ENCODE results near the gene USP22. TPM values are rescaled to one million over a fixed set of nuclear protein-coding genes. Genes with fewer than 3 reads are reported as not detected.
A peak's percentile ranks its signal among the peaks of the same experiment; 100 is the strongest.

USP22 gene
- polyA plus RNA-seq, 1 donor from 2014 or later = 43.2 TPM

DNA sequence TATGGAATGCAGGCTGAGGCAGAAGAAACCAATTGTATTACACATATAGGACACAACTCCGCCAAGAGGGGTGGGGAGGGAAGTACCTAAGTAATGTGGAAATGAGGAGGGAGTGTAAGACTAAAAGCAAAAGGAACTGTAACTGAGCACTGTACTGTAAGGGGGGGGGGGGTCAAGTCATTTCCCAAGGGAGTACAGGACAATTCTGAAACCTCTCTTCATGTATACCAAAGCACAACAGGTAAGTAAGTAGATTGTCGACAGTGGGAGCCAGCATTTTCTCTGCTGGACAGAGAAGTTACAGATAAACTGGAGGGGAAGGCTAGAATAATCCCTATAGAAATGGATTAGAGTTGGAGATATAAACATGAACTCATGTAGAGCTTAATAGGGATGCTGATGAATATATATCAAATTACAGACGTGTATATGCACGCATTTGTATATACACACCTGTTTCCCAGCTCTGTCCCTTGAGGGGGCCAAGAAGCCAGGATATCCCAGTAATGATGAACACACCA is 6.4 kb downstream of the USP22 start:
- Mint-ChIP-seq H3K4me3 (peak overlapping the region in 3 of 4 donors; percentile 36 to 81 (median 78)), H3K27me3 (no peaks in the 10 kb centered on the region), H3K27ac (peak overlapping the region; percentile 9 to 55 (median 12)), H3K9me3 (no peaks in the 10 kb centered on the region), H3K4me1 (peaks cover 49 to 67% (median 62%) of the 10 kb centered on the region in 3 donors), H3K36me3 (no peaks in the 10 kb centered on the region)

DNA sequence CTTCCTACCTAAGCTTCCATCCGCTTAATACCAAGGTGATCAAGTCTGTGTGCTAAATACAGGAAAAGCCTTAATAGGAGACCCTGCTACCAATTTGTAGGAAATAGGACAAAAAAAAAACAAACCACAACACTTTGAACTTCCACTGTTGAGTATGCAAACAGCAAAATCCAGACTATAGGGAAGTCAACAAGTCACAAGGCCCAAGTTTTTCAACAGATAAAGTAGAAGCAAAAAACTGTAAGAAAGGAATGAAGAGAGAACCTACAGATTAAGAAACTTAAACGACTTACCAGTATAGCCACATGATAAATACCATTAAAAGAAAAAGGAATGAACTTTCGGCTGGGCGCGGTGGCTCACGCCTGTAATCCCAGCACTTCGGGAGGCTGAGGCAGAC is 7.4 kb downstream of the USP22 start:
- Mint-ChIP-seq H3K27ac (peak overlapping the region; percentile 78 to 82 (median 80)), H3K27me3 (no peaks in the 10 kb centered on the region), H3K36me3 (no peaks in the 10 kb centered on the region), H3K4me3 (peak overlapping the region; percentile 16 to 94 (median 58)), H3K4me1 (peaks cover 44 to 68% (median 66%) of the 10 kb centered on the region in 3 donors), H3K9me3 (no peaks in the 10 kb centered on the region)

DNA sequence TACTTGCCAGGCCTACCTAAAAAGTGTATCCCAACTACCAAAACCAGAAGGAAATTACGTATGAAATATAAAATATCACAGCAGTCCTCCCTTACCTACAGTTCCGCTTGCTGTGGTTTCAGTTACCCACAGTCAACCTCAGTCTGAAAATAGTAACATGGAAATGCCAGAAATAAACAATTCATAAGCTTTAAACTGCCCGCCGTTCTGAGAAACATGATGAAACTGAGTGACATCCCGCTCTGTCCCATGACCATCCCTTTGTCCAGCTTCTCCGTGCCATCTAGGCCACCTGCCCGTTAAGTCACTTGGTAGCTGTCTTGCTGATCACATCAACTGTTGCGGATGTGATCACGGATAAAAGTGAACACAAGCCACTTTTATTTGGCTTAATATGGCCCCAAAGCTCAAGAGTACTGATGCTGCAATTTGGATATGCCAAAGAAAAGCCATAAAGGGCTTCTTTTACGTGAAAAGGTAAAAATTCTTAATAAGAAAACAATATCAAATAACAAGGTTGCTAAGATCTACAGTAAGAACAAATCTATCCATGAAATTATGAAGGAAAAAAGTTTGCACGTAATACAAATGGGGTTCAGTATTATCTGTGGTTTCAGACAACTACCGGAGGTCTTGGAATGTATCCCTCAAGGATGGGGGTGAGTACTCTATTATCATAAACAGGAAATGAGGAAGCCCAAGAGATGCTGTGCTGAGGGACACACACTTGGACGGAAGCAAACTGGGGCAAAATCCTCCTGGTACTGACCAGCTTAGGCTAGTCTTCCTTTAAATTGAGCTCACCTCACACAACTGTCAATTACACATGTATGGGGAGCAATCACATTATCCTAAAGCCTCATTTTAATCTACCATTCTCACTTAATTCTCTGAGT is 8.2 kb downstream of the USP22 start:
- H3K4me3 Mint-ChIP-seq = peak overlapping the region; percentile 36 to 94 (median 74)
- H3K27ac Mint-ChIP-seq = peak overlapping the region; percentile 78 to 82 (median 78)
- no peaks in the 10 kb centered on the region for H3K36me3 Mint-ChIP-seq
- H3K4me1 Mint-ChIP-seq = peaks cover 46 to 69% (median 69%) of the 10 kb centered on the region in 3 donors
- H3K9me3 Mint-ChIP-seq = no peaks in the 10 kb centered on the region
- no peaks in the 10 kb centered on the region for H3K27me3 Mint-ChIP-seq

DNA sequence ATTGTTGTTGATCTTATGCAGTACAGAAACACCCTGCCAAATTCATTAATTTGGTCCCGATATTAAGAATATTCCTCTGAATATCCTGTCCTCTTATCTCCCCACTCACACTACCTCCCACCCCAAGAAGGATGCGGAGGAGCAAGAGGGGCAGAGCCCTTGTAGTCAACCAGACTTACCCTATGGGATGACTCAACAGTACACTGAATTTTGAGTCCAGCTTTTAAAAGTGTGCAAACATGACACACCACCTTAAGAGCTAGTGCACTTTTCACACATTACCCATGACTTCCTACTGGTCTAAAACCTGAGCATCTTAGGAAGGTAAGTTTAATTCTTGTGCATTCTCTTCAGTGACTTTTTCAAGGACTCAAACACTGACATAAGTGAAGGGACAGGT is 9.5 kb downstream of the USP22 start:
- Mint-ChIP-seq H3K27ac (peak overlapping the region in 1 of 3 donors; percentile 9), H3K4me1 (peaks cover 54 to 77% (median 76%) of the 10 kb centered on the region in 3 donors), H3K27me3 (no peaks in the 10 kb centered on the region), H3K36me3 (no peaks in the 10 kb centered on the region), H3K9me3 (no peaks in the 10 kb centered on the region), H3K4me3 (peak overlapping the region in 2 of 4 donors; percentile 56 to 74)

DNA sequence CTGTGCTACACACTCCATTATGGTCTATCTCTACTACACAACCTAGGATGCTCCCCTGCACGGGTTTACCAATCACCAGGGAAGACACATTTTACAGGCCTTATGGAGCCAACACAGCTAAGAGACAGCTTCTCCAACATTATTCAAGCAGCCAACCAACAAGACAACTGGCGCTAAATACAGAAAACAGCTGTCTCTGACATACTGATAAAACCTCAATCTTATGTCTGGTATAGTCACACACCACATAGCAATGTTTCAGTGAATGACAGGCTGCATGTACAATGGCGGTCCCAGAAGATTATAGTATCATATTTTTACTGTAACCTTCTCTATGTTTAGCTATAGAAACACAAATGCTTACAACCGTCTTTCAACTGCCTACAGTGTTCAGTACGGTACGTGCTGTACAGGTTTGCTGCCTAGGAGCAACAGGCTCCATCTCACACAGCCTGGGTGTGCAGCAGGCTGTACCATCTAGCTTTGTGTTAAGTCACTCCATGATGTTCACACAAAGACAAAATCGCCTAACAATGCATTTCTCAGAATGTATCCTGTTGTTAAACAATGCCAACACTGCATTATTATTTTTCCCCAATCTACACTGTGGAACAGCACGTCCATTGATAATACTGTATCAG is 10.9 kb downstream of the USP22 start:
- Mint-ChIP-seq H3K27ac (no peak overlapping the region), H3K4me1 (peaks cover 45 to 70% (median 67%) of the 10 kb centered on the region in 3 donors), H3K36me3 (no peaks in the 10 kb centered on the region), H3K9me3 (no peaks in the 10 kb centered on the region), H3K27me3 (no peaks in the 10 kb centered on the region), H3K4me3 (peak overlapping the region in 1 of 4 donors; percentile 45)

DNA sequence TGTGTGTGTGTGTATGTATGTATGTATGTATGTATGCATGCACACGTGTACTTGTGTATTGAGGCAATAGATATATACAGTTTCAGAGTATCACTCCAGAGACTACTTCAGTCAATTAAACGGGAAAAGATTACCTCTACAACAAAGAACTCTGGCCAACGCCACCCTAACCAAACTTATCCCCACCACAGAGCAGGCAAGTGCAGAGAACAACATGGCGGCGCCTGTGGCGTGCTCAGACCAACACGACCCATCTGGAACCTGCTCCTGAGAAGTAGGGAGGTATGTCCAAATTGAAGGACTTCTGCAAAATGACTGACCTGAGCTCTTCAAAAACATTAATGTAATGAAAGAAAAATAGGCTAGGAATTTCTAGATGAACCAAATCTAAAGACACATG is 12.4 kb downstream of the USP22 start:
- Mint-ChIP-seq H3K27ac (no peak overlapping the region), H3K9me3 (no peaks in the 10 kb centered on the region), H3K36me3 (no peaks in the 10 kb centered on the region), H3K4me3 (peak overlapping the region in 1 of 4 donors; percentile 13), H3K4me1 (peaks cover 35 to 61% (median 58%) of the 10 kb centered on the region in 3 donors), H3K27me3 (no peaks in the 10 kb centered on the region)

DNA sequence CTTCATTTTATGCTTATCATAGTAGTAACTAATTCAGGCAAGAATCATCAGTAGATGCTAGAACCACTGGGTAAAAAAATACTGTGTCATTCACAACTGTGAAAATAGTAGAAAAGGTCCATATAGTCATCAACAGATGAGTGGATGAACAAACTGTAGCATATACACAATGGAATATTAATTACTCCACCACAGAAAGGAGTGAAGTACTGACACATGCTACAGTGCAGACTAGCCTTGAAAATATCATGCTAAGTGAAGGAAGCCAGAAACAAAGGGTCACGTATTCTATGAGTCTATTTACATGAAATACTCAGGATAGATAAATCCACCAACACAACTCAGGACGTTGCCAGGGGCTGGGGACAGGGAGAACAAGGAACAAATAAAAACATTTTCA is 13.3 kb downstream of the USP22 start:
- H3K36me3 Mint-ChIP-seq = peaks cover 2% of the 10 kb centered on the region
- H3K27me3 Mint-ChIP-seq = no peaks in the 10 kb centered on the region
- peak overlapping the region in 1 of 3 donors; percentile 72 for H3K27ac Mint-ChIP-seq
- peaks cover 30 to 58% (median 53%) of the 10 kb centered on the region in 3 donors for H3K4me1 Mint-ChIP-seq
- H3K4me3 Mint-ChIP-seq = peak overlapping the region in 1 of 4 donors; percentile 60
- H3K9me3 Mint-ChIP-seq = no peaks in the 10 kb centered on the region

DNA sequence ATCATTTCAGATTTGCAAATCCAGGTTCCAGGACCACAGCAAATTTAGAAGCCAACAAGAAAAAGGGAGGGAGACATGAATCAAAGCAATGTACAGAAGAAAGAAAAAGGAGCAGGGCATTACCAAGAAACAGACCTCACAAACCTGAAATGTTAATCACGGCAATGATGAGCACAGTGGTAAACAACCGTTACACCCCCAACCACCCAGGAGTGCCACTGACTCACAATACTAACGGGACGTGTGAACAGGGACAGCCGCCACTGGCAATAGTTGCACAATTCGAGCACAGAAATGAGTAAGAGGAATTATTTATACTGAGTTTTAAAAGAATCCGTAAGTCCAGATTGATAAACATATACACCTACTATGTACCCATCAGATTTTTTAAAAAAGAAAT is 13.8 kb downstream of the USP22 start:
- H3K4me1 Mint-ChIP-seq = peaks cover 30 to 58% (median 52%) of the 10 kb centered on the region in 3 donors
- no peaks in the 10 kb centered on the region for H3K27me3 Mint-ChIP-seq
- H3K9me3 Mint-ChIP-seq = no peaks in the 10 kb centered on the region
- H3K27ac Mint-ChIP-seq = no peak overlapping the region
- H3K36me3 Mint-ChIP-seq = peaks cover 2% of the 10 kb centered on the region
- H3K4me3 Mint-ChIP-seq = no peak overlapping the region

DNA sequence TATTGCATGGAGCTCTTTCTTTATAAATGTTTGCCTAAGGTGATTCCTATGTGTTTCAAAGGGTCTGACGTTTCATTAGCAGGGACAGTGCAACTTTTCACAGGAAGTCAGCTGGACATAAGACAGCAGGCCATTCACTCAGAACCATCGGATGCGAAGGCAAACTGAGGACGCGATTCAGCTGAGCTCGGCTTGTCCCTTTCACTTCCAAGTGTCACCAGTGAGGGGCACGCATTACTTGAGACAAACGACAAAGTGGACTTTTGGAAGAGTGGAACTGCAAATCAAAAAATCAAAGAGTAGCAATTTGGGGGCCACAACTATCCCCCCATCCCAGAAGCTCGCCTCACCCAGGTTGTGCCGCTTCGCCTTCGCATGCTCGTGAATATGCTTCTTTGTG is 14.6 kb downstream of the USP22 start:
- H3K4me3 Mint-ChIP-seq = no peak overlapping the region
- peaks cover 2% of the 10 kb centered on the region for H3K36me3 Mint-ChIP-seq
- H3K4me1 Mint-ChIP-seq = peaks cover 30 to 57% (median 49%) of the 10 kb centered on the region in 3 donors
- no peaks in the 10 kb centered on the region for H3K27me3 Mint-ChIP-seq
- H3K9me3 Mint-ChIP-seq = no peaks in the 10 kb centered on the region
- peak overlapping the region in 1 of 3 donors; percentile 6 for H3K27ac Mint-ChIP-seq

DNA sequence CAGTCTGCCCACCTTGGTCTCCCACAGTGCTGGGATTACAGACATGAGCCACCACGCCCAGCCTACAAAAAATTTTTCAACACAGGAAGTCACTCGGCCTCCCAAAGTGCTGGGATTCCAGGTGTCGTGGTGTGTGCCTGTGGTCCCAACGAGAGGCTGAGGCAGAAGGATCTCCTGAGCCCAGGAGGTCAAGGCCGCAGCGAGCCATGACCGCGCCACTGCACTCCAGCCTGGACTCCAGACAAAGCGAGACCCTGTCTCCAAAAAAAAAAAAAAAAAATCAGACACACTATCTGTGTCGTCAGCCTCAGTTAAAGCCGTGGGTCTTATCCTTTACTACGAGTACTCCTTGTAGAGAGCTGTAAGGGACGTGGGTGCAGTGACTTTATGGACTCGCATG is 15.8 kb downstream of the USP22 start:
- Mint-ChIP-seq H3K4me3 (no peak overlapping the region), H3K9me3 (no peaks in the 10 kb centered on the region), H3K36me3 (peaks cover 4% of the 10 kb centered on the region), H3K27me3 (no peaks in the 10 kb centered on the region), H3K4me1 (peaks cover 30 to 54% (median 48%) of the 10 kb centered on the region in 3 donors), H3K27ac (peak overlapping the region in 1 of 3 donors; percentile 31)

DNA sequence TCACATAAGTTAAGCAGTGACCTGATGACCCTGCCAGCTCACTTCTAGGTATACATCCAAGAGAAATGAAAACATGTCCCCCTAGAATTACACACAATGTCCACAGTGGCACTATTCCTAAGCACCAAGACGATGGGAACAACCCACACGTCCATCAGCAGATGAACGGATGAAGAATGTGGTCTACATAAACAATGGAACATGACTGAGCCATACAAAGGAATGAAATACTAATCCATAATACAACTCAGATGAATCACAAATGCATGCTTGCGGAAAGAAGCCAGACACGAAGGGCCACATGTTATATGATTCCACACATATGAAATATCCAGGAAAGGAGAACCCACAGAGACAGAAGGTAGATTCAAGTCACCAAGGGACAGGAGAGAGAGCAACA is 17.4 kb downstream of the USP22 start:
- Mint-ChIP-seq H3K4me1 (peaks cover 32 to 54% (median 52%) of the 10 kb centered on the region in 3 donors), H3K27ac (no peak overlapping the region), H3K27me3 (no peaks in the 10 kb centered on the region), H3K9me3 (no peaks in the 10 kb centered on the region), H3K36me3 (peaks cover 4% of the 10 kb centered on the region), H3K4me3 (peak overlapping the region in 1 of 4 donors; percentile 19)

DNA sequence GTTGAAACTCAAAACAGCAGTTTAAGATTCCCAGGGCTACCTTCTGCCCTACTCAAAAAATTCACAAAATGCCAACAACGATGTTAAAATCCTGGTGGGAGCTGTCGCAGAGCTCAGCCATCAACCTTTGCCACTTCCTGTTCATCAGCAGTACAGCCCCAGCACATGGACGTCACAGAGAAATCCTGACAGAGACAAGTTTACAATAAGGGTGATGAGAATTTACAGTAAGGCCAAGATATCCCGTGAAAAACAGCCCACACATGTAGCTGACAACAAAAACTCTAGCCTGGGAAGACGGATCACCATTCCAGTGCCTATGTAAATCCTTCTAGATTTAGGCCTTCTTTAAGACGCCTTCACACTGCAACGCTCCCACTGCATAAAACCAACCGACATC is 18.8 kb downstream of the USP22 start:
- H3K36me3 Mint-ChIP-seq = peaks cover 4% of the 10 kb centered on the region

DNA sequence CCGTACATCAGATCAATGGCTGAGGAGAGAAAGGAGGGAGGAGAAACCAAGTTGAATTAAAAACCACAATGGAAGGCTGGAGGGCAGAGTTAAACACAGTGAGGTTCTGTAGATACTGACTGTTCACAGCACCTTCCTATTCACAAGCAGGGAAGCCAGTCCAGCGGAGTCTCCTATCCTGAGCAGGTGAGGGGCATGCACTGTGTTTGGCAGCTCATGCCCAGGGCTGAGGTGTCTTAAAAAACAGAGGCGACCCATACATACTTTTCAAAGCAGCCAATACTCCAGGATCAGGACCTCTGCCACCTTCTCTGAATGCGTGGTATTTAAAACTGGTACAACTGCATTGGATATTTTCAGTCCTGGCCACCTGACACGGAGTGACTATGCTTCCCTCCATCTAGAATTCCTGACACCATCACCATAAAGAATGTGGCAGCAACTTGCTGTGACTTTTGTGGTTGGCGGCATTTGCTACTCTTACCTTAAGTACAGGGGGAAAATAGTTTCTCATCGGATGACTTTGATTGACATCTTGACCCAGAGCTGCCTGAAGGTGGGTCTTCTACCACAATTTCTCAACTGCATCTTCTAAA is 21.5 kb downstream of the USP22 start:
- Mint-ChIP-seq H3K27me3 (no peaks in the 10 kb centered on the region), H3K4me3 (peak overlapping the region in 2 of 4 donors; percentile 26 to 32), H3K27ac (no peak overlapping the region), H3K9me3 (no peaks in the 10 kb centered on the region), H3K36me3 (peaks cover 4% of the 10 kb centered on the region), H3K4me1 (peaks cover 22 to 37% (median 36%) of the 10 kb centered on the region in 3 donors)

More for the DNA sequence above, 18.8 kb downstream of the USP22 start:
- Mint-ChIP-seq H3K27me3 (no peaks in the 10 kb centered on the region), H3K4me1 (peaks cover 25 to 45% (median 45%) of the 10 kb centered on the region in 3 donors), H3K4me3 (peak overlapping the region in 1 of 4 donors; percentile 23), H3K27ac (peak overlapping the region in 2 of 3 donors; percentile 64 to 81), H3K9me3 (no peaks in the 10 kb centered on the region)

DNA sequence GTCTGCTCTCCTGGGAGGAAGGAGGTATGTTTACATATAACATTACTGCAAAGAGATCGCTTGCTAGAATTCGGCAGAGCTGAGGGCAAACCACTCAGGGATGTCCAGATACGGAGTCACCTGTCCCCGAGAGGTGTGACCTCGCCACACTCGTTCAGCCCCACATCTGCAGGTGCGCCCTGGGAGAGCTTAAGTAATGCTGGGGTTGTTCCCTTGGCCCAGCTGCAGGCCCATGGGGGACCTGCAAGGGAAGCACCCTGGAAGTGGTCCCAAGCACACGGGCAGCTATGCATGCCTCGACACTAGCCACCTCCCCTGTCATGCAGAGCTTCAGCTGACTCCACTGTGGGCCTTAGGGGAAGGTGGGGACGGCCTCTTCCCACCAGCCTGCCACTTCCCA is 22.2 kb downstream of the USP22 start:
- Mint-ChIP-seq H3K36me3 (peaks cover 4% of the 10 kb centered on the region), H3K9me3 (no peaks in the 10 kb centered on the region), H3K27ac (peak overlapping the region; percentile 6 to 91 (median 37)), H3K27me3 (no peaks in the 10 kb centered on the region), H3K4me3 (peak overlapping the region; percentile 27 to 71 (median 49)), H3K4me1 (peaks cover 22 to 37% (median 36%) of the 10 kb centered on the region in 3 donors)

All from IgD-negative memory B cell (primary cell).